B cell (primary cell): ENCODE data around the gene ANTXR1. TPM values are rescaled to one million over a fixed set of nuclear protein-coding genes. Genes with fewer than 3 reads are reported as not detected.

Experiments used
- ATAC-seq: fragments of 200-7000 bp; cut with Tn5 transposase; one replicate; pipeline ENCODE4 v1.10.0; 2021; ENCODE audit warnings: low read depth, mild to moderate bottlenecking, moderate number of reproducible peaks, moderate library complexity
- CTCF ChIA-PET: fragments of 350-600 bp; sonication (Branson Sonifier 250); formaldehyde crosslinking; loops from one replicate; lab custom pipeline; 2021; ENCODE audit warnings: antibody characterized with exemption, inconsistent platforms; lab: Charles Lee
- POLR2A ChIA-PET: fragments of 350-600 bp; sonication (Branson Sonifier 250); formaldehyde crosslinking; loops from one replicate; lab custom pipeline; 2021; ENCODE audit warnings: antibody characterized with exemption; lab: Charles Lee
- DNase-seq: peaks from one replicate; pipeline ENCODE4 v3.0.0; 2013
- H2AFZ ChIP-seq: 2 replicates; pipeline ENCODE4 v1.6.1; 2012; ENCODE audit warnings: mild to moderate bottlenecking, low read depth, low read length; ENCODE audit not compliant: insufficient read depth, poor library complexity, severe bottlenecking
- H3K27ac ChIP-seq, 2 donors: 1 replicate in 1 of 2; 2 replicates in 1 of 2; pipeline ENCODE4 v1.5.1; 2012 to 2013; ENCODE audit warnings: low read length in 2 of 2, mild to moderate bottlenecking in 2 of 2, moderate library complexity in 1 of 2
- H3K27me3 ChIP-seq, 4 experiments: fragments of 200-600 bp in 1 of 4; sonication (generic) in 1 of 4; replicated peaks in 1 of 4; 1 replicate in 2 of 4; 2 replicates in 2 of 4; pipeline versions ENCODE4 v1.6.1 to v1.7.0; 2013 to 2016; ENCODE audit warnings: low read length in 3 of 4, mild to moderate bottlenecking in 2 of 4, mixed read lengths in 1 of 4, moderate library complexity in 1 of 4; ENCODE audit not compliant: insufficient read depth in 4 of 4, control insufficient read depth in 3 of 4; ENCODE audit errors: control extremely low read depth in 1 of 4
- H3K36me3 ChIP-seq, 2 experiments: replicated peaks in 1 of 2; 1 replicate in 1 of 2; 2 replicates in 1 of 2; pipeline versions ENCODE4 v1.6.1 to v1.7.1; 2013; ENCODE audit warnings: low read length in 1 of 2; ENCODE audit not compliant: insufficient read depth in 2 of 2, control insufficient read depth in 1 of 2; ENCODE audit errors: control extremely low read depth in 1 of 2, extremely low read depth in 1 of 2
- H3K4me1 ChIP-seq, 2 donors: fragments of 200-600 bp in 1 of 2; sonication (generic) in 1 of 2; 1 replicate in 1 of 2; 2 replicates in 1 of 2; pipeline versions ENCODE4 v1.5.1 to v1.6.1; 2013 to 2017; ENCODE audit warnings: low read length in 2 of 2; ENCODE audit not compliant: control insufficient read depth in 2 of 2, insufficient read depth in 2 of 2
- H3K4me2 ChIP-seq: replicated peaks from 2 replicates; pipeline ENCODE3; 2012; ENCODE audit warnings: mild to moderate bottlenecking, low read depth, low read length; ENCODE audit not compliant: poor library complexity, severe bottlenecking
- H3K4me3 ChIP-seq, 5 experiments: fragments of 200-600 bp in 1 of 5; sonication (generic) in 1 of 5; 1 replicate in 3 of 5; 2 replicates in 2 of 5; pipeline versions ENCODE4 v1.5.1 to v1.7.0; 2011 to 2016; ENCODE audit warnings: low read length in 4 of 5, mild to moderate bottlenecking in 4 of 5, low read depth in 2 of 5, control low read depth in 1 of 5, moderate library complexity in 1 of 5; ENCODE audit not compliant: insufficient read depth in 1 of 5; ENCODE audit errors: control extremely low read depth in 1 of 5, extremely low read depth in 1 of 5
- H3K79me2 ChIP-seq: fragments of 200-600 bp; sonication (generic); one replicate; pipeline ENCODE4 v1.6.0; 2016; ENCODE audit warnings: low read length; ENCODE audit not compliant: control insufficient read depth, insufficient read depth
- H3K9ac ChIP-seq: fragments of 200-600 bp; sonication (generic); 2 replicates; pipeline ENCODE4 v1.6.1; 2017; ENCODE audit warnings: mild to moderate bottlenecking, low read length, moderate library complexity
- H3K9me3 ChIP-seq, 3 donors: one replicate each; pipeline versions ENCODE4 v1.6.1 to v1.7.1; 2013; ENCODE audit warnings: low read length in 2 of 3; ENCODE audit not compliant: control insufficient read depth in 2 of 3, insufficient read depth in 1 of 3; ENCODE audit errors: control extremely low read depth in 1 of 3
- H4K20me1 ChIP-seq: 2 replicates; pipeline ENCODE4 v1.6.0; 2012; ENCODE audit warnings: mild to moderate bottlenecking, low read length; ENCODE audit not compliant: insufficient read depth, control insufficient read depth, poor library complexity, severe bottlenecking
- H3K27ac Mint-ChIP-seq: one replicate; pipeline ENCODE4 v1.8.0; 2021; ENCODE audit warnings: mixed read lengths
- H3K27me3 Mint-ChIP-seq: one replicate; pipeline ENCODE4 v1.8.0; 2021; ENCODE audit warnings: mixed read lengths
- H3K4me1 Mint-ChIP-seq: one replicate; pipeline ENCODE4 v1.8.0; 2021; ENCODE audit warnings: mixed read lengths
- H3K4me3 Mint-ChIP-seq: one replicate; pipeline ENCODE4 v1.8.0; 2021; ENCODE audit warnings: mixed read lengths
- H3K9me3 Mint-ChIP-seq: one replicate; pipeline ENCODE4 v1.8.0; 2022; ENCODE audit warnings: mixed read lengths; ENCODE audit not compliant: insufficient read depth
- EZH2 ChIP-seq: IDR thresholded peaks from 2 replicates; pipeline ENCODE4 v1.6.1; 2012; ENCODE audit warnings: borderline replicate concordance, low read depth, mild to moderate bottlenecking, moderate library complexity, low read length; ENCODE audit not compliant: insufficient read depth, poor library complexity, severe bottlenecking
- WGBS: methylation state at CpG from one replicate; pipeline ENCODE4 v1.1.5; 2013; ENCODE audit warnings: missing lambda C conversion rate; ENCODE audit not compliant: insufficient coverage; 5-methylcytosine and 5-hydroxymethylcytosine counted together
- intact Hi-C: fragments of 100-400 bp; cut with micrococcal nuclease; formaldehyde crosslinking; loops from one replicate; pipeline ENCODE4 v1.10.0; 2022
- polyA plus RNA-seq: library from polyadenylated mRNA; depleted of rRNA; stranded (reverse); fragments of >200 nt; gene quantifications from 2 replicates; pipeline ENCODE4 v1.2.3, GENCODE V29; 2012
- total RNA-seq, 2 donors: library from RNA; stranded (reverse); fragments of 120-200 nt in 1 of 2; gene quantifications; 1 replicate in 1 of 2; 2 replicates in 1 of 2; pipeline versions ENCODE4 v1.2.3 to v1.2.4, GENCODE V29; 2013 to 2022
- TF ChIP-seq, protein P1 (sequence below): fragments of 200-600 bp; IDR thresholded peaks from one replicate; pipeline ENCODE4 v1.8.0; 2022; ENCODE audit warnings: antibody characterized with exemption, mild to moderate bottlenecking

ANTXR1 gene
- total and polyA plus RNA-seq, 2 donors (not counting 1 experiment from before 2014, with no cell fraction given), result not detected

- Histone ChIP-seq H2AFZ (no peak overlapping the region), H3K27ac (no peak overlapping the region), H3K4me2 (no peak overlapping the region), H4K20me1 (no peaks in the 10 kb centered on the region), H3K9ac (no peak overlapping the region), H3K36me3 (no peaks in the 10 kb centered on the region), H3K4me1 (no peaks in the 10 kb centered on the region), H3K79me2 (no peaks in the 10 kb centered on the region), H3K27me3 (no peaks in the 10 kb centered on the region), H3K9me3 (no peaks in the 10 kb centered on the region), H3K4me3 (no peak overlapping the region)
- no peak for TF ChIP-seq EZH2
- TF ChIP-seq, protein P1, sequence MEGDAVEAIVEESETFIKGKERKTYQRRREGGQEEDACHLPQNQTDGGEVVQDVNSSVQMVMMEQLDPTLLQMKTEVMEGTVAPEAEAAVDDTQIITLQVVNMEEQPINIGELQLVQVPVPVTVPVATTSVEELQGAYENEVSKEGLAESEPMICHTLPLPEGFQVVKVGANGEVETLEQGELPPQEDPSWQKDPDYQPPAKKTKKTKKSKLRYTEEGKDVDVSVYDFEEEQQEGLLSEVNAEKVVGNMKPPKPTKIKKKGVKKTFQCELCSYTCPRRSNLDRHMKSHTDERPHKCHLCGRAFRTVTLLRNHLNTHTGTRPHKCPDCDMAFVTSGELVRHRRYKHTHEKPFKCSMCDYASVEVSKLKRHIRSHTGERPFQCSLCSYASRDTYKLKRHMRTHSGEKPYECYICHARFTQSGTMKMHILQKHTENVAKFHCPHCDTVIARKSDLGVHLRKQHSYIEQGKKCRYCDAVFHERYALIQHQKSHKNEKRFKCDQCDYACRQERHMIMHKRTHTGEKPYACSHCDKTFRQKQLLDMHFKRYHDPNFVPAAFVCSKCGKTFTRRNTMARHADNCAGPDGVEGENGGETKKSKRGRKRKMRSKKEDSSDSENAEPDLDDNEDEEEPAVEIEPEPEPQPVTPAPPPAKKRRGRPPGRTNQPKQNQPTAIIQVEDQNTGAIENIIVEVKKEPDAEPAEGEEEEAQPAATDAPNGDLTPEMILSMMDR, result no peak
- DNase-seq, result no peak
- CTCF ChIA-PET, result no interaction called here
- no peak overlapping the region for H3K27ac Mint-ChIP-seq
- peaks cover 18% of the 10 kb centered on the region for H3K27me3 Mint-ChIP-seq
- intact Hi-C loops, result no loop called here
- WGBS, result 90% methylated on average over 2 of the region's 3 CpGs
- H3K9me3 Mint-ChIP-seq, result no peaks in the 10 kb centered on the region
- ATAC-seq, result no peak
- POLR2A ChIA-PET, result no interaction called here
- H3K4me3 Mint-ChIP-seq, result no peak overlapping the region
- H3K4me1 Mint-ChIP-seq, result no peaks in the 10 kb centered on the region
Measured at GRCh38 chr2:69292256-69292655, 279.3 kb downstream of the ANTXR1 start.

DNA sequence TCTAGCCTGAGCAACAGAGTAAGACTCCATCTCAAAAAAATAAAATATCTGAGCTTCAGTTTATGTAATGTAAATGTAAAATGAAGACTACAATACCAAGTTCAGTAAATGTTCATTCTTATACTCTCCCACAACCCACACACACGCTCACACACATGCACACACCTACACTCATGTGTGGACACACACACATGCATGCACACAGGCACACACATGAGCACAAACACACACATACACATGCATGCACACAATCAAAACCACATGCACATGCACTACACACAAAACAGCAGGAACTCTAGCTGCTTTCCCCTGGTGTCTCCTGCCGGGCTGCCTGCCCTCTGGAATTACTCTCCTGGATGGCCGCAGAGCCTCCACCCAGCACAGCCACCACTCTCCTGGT, 283.4 kb downstream of the ANTXR1 start:
- Mint-ChIP-seq H3K27me3 (peaks cover 17% of the 10 kb centered on the region), H3K9me3 (no peaks in the 10 kb centered on the region), H3K27ac (no peak overlapping the region), H3K4me1 (no peaks in the 10 kb centered on the region), H3K4me3 (no peak overlapping the region)
- no peak for DNase-seq
- no peaks in the 10 kb centered on the region for H3K4me1 ChIP-seq
- no peak overlapping the region for H3K4me3 ChIP-seq
- H3K79me2 ChIP-seq, result no peaks in the 10 kb centered on the region
- H3K27me3 ChIP-seq, result no peaks in the 10 kb centered on the region
- H3K4me2 ChIP-seq, result no peak overlapping the region
- no peaks in the 10 kb centered on the region for H4K20me1 ChIP-seq
- ChIA-PET POLR2A (no interaction called here), CTCF (no interaction called here)
- no peak for ATAC-seq
- H3K9me3 ChIP-seq, result no peaks in the 10 kb centered on the region
- TF ChIP-seq EZH2, result no peak
- TF ChIP-seq, protein P1, result no peak
- H2AFZ ChIP-seq, result no peak overlapping the region
- WGBS, result 89% methylated on average over 3 of the region's 3 CpGs
- no peak overlapping the region for H3K9ac ChIP-seq
- H3K36me3 ChIP-seq, result no peaks in the 10 kb centered on the region
- no peak overlapping the region for H3K27ac ChIP-seq
- intact Hi-C loops, result no loop called here
